ENCODE data around the gene IER3IP1. TPM values are rescaled to one million over a fixed set of nuclear protein-coding genes. Genes with fewer than 3 reads are reported as not detected.

Gene IER3IP1
- total RNA-seq, 3 donors from 2014 or later: 9.4 to 10.6 (median 9.7) TPM

DNA sequence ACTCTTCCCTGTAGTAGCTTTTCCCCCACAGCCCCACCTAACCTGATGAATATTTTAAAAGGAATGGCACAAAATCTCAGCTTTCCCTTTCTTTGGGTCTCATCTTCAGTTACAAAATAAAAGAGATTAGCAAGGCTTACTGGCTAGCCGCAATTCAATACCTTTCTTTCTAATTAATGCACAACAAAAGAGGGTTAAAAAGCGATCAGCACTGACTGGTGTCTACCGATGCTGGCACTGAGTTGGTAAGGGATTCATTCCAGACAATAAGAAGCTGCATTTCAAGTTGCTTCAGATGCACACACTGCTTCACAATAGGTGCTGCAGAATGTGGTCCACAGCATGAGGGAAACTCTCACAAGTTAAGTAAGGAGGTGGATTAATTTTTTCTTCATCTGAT is 67.8 kb downstream of the IER3IP1 start:
- intact Hi-C loops (cut with DNase I, micrococcal nuclease): loop anchor here in 1 of 2 donors (10.0 kb wide), 1 partner anchor 86 kb away; no protein-coding TSS in a partner anchor
- TF ChIP-seq CTCF (IDR thresholded peaks at IDR 0.05): no peak
- no peaks in the 10 kb centered on the region for H3K36me3 ChIP-seq (ENCODE audit: low read depth)

More for the DNA sequence above, 67.8 kb downstream of the IER3IP1 start:
- H3K9me3 ChIP-seq: no peaks in the 10 kb centered on the region
- H3K4me1 ChIP-seq (ENCODE audit: low read depth): no peaks in the 10 kb centered on the region
- no peak for DNase-seq
- no peak overlapping the region for H3K4me3 ChIP-seq
- ATAC-seq: no peak

Other genes with a start within 250 kb of the IER3IP1 start
- not detected for gene ELOA2, start 140.7 kb downstream of the IER3IP1 start, total RNA-seq
- 10 to 100 TPM; 33.8 to 45.7 (median 37.1) TPM for gene HDHD2, start 25.9 kb downstream of the IER3IP1 start, total RNA-seq
- gene SKOR2, start 75.3 kb upstream of the IER3IP1 start, total RNA-seq: not detected

Data from mucosa of descending colon (tissue), 3 donors.